GM19463 (cell line): ENCODE measurements around the gene KRTAP17-1.
A peak's percentile ranks its signal among the peaks of the same experiment; 100 is the strongest.
"Not testable (repeated sequence)": the region's sequence is repeated elsewhere in the genome, so short reads cannot be mapped to it uniquely, and the experiment has no call there.

ENCODE experiments used
- ATAC-seq: cut with Tn5 transposase; IDR thresholded peaks from one replicate; pipeline ENCODE4 v1.9.1; 2021; ENCODE audit warnings: mild to moderate bottlenecking, moderate library complexity; ENCODE audit not compliant: unreplicated experiment

Gene KRTAP17-1

GRCh38 chr17:41315204-41315794, at the start of gene KRTAP17-1:
KRTAP17-1 (minus strand) TSS chr17:41315710; CDS start chr17:41315650, 60 bp downstream.
- ATAC-seq = no peak

GRCh38 chr17:41363881-41364280, 48.4 kb upstream of the KRTAP17-1 start:
- ATAC-seq = no peak

GRCh38 chr17:41360296-41360995, 44.9 kb upstream of the KRTAP17-1 start:
- ATAC-seq = no peak

GRCh38 chr17:41354536-41354935, 39.0 kb upstream of the KRTAP17-1 start:
- ATAC-seq = no peak

- no peak for ATAC-seq
Observed at GRCh38 chr17:41352597-41353366, 37.3 kb upstream of the KRTAP17-1 start.

- ATAC-seq = no peak
Observed at GRCh38 chr17:41351177-41351576, 35.7 kb upstream of the KRTAP17-1 start.

- not testable (repeated sequence) for ATAC-seq
Observed at GRCh38 chr17:41350381-41350878, 34.9 kb upstream of the KRTAP17-1 start, which contains the start of gene KRT33A. KRT33A (minus strand) TSS chr17:41350828; CDS start chr17:41350767, 61 bp downstream.

- ATAC-seq = no peak
Observed at GRCh38 chr17:41347869-41348760, 32.6 kb upstream of the KRTAP17-1 start.

GRCh38 chr17:41346421-41346820, 30.9 kb upstream of the KRTAP17-1 start:
- not testable (repeated sequence) for ATAC-seq

- no peak for ATAC-seq
Observed at GRCh38 chr17:41345992-41346391, 30.5 kb upstream of the KRTAP17-1 start.

- no peak for ATAC-seq
Observed at GRCh38 chr17:41343029-41343428, 27.5 kb upstream of the KRTAP17-1 start.

GRCh38 chr17:41340934-41341861, 25.7 kb upstream of the KRTAP17-1 start:
- ATAC-seq = no peak

- ATAC-seq = no peak
Observed at GRCh38 chr17:41340494-41340893, 25.0 kb upstream of the KRTAP17-1 start.

- no peak for ATAC-seq
Observed at GRCh38 chr17:41339571-41340172, 24.2 kb upstream of the KRTAP17-1 start.

- ATAC-seq = peak; percentile 51
Observed at GRCh38 chr17:41338961-41339485, 23.5 kb upstream of the KRTAP17-1 start.

- no peak for ATAC-seq
Observed at GRCh38 chr17:41335747-41336146, 20.2 kb upstream of the KRTAP17-1 start.

GRCh38 chr17:41334385-41335305, 19.1 kb upstream of the KRTAP17-1 start:
- no peak for ATAC-seq

GRCh38 chr17:41333836-41334235, 18.3 kb upstream of the KRTAP17-1 start:
- no peak for ATAC-seq
